HG02759 (cell line): ENCODE data around the gene HEPN1.

Experiments used
- ATAC-seq: cut with Tn5 transposase; IDR thresholded peaks from one replicate; pipeline ENCODE4 v1.9.1; 2021; ENCODE audit warnings: mild to moderate bottlenecking, moderate library complexity; ENCODE audit not compliant: unreplicated experiment

Gene HEPN1

DNA sequence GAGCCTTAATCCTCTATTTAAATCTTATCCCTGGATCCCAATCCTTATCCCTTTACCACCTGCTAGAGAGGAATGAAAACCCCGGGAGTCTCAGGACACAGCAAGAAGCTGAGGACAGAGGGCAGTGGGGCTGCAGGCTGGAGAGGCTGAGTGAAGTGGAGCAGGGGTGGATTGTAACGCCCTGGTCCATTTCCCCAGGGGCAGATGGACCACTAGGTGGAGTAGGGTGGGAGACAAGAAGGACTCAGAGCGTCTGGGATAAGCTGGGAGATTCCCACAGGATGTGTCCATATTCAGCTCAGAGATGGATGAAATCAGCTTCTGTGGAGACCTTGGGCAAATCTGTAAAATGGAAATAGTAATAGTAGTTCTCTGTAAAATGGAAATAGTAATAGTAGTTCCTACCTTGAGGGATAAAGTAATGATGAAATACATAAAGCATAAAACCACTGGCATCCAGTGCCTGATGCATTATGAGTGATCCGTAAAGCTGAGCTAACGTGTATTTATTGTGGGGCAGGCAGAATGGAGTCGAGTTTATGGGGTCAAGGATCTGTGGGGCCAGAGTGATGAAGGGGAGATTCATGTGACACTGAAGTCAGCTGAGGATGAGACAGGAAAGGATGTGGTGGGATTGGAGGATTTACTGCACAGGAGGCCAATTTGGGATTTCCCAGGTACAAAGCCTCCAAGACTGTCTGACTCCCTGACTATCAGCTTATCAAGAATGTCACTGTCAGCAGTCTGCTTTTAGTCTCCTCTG, 19.5 kb upstream of the HEPN1 start:
- no peak for ATAC-seq

DNA sequence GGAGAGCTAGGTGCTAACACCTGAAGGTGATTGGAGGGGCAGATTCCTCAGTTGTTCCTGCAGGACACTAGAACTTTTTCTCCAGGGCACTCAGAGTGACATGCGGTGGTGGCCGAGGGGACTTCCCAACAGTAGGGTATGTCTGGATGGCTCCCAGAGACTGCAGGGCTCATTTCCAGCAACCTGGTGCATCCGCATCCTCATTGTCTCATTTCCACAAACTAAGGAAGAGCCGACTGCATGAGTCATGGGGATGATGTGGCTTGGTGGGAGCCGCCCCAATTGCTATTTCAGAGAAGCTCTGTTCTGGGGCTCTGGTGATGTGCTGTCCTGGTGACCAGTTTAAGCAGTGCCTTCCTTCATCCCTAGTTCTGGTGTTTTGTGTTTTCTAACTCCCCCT, 18.6 kb upstream of the HEPN1 start:
- no peak for ATAC-seq

DNA sequence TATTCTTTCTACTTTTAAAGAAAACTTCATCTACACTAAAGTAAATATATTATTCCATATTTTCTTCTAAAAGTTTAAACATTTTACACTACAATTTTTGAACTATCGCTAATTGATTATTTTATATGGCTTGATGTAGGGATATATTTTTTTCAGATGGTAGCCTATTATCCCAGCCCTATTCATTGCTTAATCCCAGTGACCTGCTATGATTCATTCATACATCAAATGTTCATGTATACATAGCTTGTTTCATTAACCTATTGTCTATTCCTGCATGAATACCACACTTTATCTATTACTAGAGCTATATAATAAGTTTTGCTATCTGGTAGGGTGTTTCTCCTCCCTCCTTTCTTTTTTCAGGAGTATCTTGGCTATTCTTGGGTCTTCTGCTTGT, 16.4 kb upstream of the HEPN1 start:
- no peak for ATAC-seq

DNA sequence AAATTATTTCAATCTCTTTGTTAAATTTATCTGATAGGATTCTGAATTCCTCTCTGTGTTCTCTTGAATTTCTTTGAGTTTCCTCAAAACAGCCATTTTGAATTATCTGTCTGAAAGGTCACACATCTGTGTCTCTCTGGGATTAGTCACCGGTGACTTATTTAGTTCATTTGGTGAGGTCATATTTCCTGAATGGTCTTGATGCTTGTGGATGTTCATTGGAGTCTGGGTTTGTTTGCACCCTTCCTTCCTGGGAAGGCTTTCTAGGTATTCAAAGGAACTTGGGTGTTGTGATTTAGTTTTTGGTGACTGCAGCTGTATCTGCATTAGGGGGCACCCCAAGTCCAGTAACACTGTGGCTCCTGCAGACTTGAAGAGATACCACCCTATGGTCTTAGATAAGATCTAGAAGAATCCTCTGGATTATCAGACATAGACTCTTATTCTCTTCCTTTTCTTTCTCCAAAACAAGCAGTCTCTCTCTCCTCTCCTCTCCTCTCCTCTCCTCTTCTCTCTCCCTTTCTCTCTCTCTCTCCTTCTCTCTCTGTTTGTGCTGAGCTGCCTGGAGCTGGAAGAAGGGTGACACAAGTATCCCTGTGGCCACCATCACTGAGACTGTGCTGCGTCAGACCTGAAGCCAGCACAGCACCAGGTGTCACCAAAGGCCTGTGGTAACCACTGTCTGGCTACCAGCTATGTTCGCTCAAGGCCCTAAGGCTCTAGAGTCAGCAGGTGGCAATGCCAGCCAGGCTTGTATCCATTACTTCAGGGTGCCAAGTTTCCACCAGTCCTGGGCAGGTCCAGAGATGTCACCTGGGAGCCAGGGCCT, 3.3 kb upstream of the HEPN1 start:
- ATAC-seq: no peak

DNA sequence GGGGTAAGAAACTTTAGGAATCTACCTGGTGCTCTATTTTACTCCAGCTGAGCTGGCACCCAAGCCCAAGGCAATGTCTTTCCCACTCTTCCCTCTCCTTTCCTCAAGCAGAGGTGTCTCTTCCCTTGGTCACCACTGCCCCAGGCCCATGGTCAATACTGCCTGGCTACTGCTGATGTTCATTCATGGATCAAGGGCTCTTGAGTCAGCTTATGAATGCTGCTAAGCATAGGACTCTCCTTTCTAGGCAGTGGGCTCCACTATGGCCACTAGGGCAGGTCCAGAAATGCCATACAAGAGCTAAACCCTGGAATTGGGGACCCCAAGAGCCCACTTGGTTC, 2.7 kb upstream of the HEPN1 start:
- ATAC-seq: no peak

DNA sequence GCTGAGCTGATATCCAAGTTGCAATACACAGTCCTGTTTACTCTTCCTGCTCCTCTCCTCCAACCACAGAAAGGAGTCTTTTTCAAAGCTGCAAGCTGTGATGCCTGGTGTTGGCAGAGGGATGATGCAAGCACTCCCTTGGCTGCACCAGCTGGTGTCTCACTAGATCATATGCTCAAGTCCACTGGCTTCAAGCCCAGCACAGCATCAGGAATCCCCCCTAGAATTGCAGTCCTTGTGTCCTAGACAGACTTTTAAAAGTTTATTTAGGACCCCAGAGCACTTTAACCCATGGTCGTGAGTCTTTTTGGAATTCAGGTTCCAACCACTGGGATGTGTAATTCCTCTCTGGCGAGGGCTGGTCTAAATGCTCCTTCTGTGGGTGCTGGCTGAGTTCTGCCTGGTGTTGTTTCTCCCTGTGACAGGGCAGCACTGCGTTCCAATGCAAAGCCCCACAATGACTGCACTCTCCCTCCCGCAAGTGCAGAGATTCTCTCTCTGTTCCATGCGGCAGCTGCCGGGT, 1.9 kb upstream of the HEPN1 start:
- no peak for ATAC-seq

DNA sequence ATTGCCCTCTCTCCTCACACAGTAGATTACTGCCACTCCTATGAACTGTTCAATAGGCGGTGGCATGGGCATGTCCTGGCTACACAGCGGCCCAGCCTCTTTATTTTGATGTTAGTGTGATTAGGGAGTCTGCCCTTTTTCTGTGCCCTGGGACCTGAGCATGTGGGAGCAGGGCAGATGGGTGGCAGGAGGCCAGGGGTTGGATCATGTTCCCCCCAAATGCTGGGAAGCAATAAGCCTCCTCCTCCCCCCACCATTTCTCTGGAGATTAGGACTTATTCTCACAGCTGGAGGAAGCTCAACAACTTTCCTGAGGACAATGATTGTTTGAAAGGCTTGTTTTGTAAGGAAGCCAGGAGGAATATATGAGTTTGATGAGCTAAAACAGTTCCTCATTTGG, 848 bp downstream of the HEPN1 start:
- no peak for ATAC-seq

DNA sequence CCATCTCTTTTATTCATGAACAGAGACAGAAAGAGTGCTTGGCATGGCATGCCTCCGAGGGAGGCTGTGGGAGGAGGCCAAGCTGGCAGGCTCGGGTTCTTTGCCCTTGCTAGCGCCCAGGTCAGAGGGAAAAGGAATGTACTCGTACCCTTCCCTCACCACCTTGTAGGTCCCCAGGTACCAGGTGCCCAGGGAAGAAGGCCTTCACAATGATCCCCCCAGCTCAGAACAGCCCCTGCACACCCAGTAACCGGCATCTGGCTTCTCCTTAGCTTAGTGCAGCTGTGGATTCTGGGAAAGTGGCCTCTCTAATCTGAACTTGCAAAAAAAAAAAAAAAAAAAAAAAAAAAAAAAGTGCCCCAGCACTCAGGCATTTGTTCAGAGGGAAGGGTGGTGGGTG, 1.3 kb downstream of the HEPN1 start:
- no peak for ATAC-seq

DNA sequence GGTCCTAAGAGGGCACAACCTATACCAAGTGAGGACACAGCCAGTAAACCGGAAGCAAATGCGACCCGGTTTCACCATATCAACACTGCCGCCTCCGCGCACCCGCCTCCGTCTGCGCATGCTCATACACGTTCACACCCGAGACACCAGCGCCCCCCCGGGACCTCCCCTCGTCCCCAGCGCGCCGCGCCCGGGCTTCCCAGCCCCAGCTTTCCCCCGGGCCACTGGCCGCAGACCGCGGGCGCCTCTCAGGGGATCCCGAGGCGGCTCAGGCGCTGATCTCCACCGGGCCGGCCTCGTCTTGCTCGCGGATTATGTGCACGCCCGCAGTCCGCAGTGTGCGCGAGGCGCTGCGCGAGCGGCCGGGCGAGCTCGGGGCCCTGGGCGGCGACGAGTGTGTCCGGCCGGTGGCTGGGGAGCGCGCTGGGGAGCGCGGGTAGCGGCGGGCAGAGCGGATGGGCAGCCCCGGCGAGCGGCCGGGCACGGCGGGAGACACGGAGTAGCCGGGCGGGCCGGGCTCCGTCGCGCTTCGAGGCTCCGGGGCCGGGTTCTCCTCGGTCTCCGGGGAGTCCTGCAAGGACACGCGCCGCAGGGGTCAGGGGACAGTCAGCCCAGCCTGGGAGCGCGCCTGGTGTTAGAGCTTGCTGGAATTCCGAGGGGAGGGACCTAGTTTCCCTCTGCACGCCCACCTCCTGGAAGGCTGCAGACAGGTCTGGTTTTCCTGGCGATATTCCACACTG, 2.0 kb downstream of the HEPN1 start:
- ATAC-seq: peak; percentile 78

DNA sequence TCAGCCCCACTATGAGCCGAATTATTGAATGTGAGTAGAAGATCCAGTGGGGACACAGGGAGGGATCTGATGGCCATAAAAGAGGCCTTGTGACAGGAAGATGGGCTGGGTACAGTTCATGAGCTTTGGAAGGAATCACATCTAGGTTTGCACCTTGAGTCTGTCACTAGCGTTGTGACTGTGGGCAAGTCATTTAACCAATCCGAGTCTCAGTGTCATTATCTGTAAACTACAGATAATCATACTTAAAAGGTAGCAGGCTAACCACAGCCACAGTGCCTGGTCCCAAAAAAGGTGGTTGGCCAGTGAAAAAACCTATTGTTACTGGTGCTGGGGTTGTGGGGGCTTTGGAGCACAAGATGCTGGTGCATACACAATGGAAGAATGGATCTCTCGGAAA, 3.8 kb downstream of the HEPN1 start:
- no peak for ATAC-seq

DNA sequence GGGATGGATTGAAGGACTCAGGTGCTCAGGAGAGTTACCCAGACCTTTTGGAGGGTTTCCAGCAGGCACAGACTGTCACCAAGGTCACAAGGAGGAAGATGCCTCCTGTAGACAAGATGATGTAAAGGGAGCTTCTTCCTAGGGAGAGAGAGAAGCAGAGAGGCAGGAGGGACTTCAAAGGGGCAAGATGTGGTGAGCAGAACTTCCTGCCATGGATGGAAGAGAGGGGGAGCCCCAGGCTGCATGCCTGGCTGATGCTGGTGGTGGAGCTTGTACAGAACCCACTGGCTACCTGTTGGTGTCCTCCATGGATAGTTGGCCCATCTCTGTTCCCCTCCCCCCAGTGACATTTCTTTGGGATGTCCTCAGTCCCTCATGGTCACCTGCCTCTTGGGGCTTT, 4.2 kb downstream of the HEPN1 start:
- ATAC-seq: no peak

DNA sequence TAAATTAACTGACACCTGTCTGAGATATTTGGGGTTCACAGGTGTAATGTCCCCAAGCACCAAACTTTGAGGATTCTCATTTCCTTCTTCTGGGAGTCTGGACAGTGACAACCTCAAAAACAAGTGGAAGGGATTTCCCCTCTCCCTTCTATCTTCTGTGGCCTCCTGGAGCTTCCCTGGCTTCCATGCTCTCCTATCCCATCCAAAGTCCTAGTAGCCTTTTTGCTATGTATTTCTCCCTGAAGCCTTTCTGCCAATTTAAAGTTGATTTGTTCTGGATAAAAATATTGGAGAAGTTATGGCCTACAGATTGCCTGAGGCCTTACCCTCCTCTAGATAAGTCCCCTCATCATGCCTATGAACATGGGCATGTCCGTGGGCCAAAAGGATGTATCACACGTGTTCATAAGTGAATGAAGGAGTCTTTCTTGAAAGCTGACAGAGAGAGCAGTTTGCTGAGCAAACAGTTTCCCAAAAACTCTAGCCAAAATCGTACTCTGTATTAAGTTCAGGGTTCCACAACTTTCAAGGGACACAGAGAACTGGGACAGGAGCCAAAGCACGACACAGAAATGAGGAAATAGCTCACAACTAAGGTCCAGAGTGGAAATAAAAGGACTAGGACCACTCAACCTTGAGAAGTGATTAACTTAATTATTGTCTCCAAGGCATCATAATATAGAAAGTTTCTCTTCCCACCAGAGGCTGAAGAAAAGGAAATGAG, 10.1 kb downstream of the HEPN1 start:
- no peak for ATAC-seq

DNA sequence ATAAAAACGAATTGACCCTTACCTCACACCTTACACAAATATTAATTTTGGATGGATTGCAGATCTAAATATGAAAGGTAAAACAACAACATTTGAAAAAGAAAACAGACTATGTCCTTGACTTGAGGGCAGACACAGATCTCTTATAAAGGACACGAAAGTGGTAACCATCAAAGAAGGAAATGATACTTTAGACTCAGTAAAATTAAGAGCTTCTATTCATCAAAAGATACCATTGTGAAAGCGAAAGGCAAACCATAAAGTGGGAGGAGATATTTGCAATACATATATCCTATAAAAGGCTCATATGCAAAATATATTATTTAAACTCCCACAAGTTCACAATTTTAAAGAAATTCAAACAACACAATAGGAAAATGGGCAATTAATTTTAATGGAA, 11.7 kb downstream of the HEPN1 start:
- peak; percentile 62 for ATAC-seq

DNA sequence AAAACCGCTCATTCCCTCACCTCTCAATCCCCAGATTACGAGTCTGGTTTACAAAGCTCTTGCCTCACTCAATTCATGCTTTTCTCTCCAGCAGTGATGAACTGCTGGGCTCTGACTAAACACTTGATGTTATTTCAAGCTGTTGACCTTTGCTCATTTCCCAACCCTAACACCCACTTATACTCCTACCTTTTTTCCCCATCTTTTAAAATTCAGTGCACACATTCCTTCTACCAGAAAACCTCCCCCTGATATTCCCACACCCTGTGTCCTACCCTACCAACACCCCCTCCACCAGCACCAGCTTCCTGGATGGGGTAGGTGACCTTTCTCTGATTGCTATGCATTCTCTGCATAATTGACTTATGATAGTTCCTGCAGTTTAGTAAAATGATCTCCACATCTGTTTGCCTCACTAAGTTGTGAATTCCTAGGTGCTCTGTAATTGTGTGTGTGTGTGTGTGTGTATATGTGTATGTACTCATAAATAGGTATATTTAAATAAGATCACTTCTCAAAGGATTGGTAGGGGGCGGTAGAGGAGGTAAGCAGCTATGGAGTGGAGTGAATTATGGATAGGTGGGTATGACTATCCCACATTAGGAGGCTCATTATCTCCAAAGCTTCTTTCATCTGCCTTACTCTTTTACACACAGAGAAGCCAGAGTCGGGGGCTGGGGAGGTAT, 16.0 kb downstream of the HEPN1 start:
- ATAC-seq: no peak

DNA sequence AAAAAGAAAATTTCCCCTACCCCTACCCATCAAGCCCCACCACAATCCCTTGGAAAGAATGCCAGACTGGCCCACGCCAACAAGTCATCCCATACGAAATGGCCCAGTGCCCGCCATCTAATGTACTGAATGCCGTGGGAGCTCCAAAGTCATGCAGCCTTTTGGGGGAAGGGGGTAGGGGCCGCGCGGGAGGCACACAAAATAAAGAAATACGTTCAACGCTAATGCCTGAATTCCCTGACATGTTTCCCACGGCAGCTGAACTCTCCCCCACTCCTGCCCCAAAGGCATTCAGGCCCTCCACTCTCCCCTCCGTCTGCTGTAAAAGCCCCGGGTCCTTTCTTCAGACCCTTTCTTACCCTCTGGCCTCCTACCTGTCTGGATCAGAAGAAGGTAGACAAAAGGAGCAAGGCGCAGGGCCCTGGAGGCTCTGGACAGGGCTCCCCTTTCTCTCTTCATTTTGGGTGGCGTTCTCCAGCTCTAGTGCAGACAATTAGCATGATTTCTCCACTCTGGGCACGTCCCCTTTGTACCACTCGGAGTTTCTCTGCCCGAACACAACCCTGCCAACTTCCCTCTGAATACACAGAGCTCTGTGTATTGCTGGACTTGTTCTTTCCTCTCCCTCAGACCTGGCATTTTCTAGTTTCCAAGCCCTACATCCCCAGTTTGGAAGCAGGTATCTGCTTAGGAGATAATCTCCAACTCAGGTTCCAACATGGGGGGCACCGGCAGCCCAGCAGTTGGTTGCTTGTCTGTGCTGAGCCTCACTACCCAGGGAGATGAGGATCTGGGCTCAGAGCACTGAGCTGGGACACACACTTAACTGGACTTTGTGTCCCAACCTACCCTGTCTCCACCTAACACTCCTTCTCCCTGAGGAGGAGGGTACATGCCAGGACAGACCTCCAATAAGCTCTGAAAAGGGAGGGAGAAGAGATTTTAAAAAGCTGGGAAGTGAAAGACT, 16.8 kb downstream of the HEPN1 start, which contains the start of gene HEPACAM:
Gene HEPACAM, minus strand, starts transcription at position 500 of the 967 bp plus-strand sequence. Its CDS starts 41 bp downstream, at position 459.
- no peak for ATAC-seq

DNA sequence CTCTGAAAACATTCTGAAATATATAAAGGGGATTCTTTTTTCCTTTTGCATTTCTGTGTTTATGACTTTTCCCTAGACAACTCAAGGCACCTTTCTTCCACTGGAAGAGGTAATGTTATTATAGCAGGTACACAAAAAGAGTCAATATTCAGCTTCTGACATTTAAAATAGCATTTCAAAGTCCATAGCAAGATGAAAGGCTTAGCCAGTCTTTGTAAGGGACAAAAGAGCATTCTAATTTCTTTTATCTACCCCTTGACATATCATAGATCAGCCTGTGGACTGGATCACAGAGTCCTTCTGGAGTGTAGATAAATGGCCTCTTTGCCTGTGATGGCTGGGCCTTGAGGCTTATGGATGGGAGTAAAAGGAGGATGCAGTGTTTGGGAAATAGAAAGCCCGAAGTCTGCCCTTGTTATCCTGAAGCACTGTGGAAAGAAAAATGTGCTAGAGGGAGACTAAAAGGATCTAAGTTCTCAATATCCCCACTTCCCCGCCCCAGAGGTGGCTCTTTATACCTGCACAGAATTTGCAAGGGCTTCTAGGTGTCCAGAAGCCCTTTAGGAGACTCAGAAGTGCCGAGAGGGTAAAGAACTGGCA, 18.4 kb downstream of the HEPN1 start:
- no peak for ATAC-seq

DNA sequence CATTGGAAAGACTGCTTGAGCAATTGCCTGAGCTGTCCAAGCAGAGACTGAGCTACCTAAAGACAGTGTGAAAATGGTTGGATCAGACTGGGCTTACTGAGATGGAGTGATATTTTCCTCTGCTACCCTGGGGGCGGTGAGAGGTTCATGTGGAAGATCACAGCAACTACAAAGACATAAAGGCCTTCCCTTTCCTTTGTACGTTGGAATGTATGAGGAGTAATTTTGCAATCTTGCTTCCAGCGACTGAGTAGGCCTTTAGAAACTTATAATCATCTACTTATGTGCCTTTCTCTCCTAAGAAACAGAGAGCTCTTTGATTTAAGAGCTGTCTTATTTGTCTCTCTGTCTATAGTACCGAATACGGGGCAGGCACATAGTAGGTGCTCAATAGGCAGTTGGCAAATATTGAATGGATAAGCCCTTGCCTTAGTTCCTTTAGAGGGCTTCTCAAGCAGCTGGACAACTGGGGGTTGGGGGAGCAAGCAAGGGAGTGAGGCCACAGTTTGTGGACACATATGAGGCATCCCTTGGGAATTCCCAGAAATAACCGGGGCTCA, 19.2 kb downstream of the HEPN1 start:
- no peak for ATAC-seq

DNA sequence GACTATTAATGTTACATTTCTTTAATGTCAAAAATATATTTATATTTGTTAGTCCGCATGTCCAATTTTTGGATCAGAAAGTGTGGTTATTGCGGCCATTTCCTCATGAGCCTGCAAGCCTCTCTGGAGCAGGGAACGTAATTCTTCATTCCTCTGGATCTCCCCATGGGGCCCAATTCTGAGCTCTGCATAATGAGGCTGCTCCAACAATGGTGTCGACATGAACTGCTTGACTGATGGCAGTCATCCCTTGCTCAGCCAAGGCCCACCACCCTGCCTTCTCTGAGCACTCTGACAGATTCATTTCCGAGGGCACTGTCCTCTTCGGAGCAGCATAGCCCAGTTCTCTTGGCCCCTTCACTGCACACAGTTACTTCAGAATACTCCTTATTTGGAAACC, 19.9 kb downstream of the HEPN1 start:
- no peak for ATAC-seq
